GM12873 (cell line): ENCODE data around the gene WASF3.

Experiments used
- TF ChIP-seq, protein P1 (sequence below): IDR thresholded peaks from 2 replicates; pipeline ENCODE4 v1.5.1; 2012; ENCODE audit warnings: low read depth, mild to moderate bottlenecking, moderate library complexity, low read length, control low read depth; ENCODE audit not compliant: insufficient read depth; ENCODE audit errors: missing control alignments

WASF3 gene

DNA sequence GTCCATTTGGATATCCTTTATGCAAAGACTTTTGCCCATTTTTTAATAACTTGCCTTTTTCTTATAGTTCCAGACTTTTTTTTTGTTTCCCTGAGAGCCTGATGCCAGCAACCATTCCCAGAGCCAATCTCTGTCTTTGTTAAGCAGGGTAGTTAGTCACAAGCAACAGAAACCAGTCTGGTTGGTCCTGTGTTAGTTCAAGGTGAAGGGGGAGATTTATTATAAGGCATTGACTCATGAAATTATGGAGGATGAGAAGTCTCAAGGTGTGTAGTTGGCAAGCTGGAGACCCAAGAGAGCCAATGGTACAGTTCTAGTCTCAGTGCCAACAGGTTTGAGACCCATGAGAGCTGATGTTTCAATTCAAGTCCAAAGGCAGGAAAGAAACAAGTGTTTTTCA, 170.2 kb downstream of the WASF3 start:
- TF ChIP-seq, protein P1, sequence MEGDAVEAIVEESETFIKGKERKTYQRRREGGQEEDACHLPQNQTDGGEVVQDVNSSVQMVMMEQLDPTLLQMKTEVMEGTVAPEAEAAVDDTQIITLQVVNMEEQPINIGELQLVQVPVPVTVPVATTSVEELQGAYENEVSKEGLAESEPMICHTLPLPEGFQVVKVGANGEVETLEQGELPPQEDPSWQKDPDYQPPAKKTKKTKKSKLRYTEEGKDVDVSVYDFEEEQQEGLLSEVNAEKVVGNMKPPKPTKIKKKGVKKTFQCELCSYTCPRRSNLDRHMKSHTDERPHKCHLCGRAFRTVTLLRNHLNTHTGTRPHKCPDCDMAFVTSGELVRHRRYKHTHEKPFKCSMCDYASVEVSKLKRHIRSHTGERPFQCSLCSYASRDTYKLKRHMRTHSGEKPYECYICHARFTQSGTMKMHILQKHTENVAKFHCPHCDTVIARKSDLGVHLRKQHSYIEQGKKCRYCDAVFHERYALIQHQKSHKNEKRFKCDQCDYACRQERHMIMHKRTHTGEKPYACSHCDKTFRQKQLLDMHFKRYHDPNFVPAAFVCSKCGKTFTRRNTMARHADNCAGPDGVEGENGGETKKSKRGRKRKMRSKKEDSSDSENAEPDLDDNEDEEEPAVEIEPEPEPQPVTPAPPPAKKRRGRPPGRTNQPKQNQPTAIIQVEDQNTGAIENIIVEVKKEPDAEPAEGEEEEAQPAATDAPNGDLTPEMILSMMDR = no peak

GRCh38 chr13:26735677-26736076, 178.2 kb downstream of the WASF3 start:
- TF ChIP-seq, protein P1 = no peak
